HepG2 (cell line): ENCODE data around the gene APRT. TPM values are rescaled to one million over a fixed set of nuclear protein-coding genes. Genes with fewer than 3 reads are reported as not detected.

Experiments
- ATAC-seq: fragments of 200-7000 bp; cut with Tn5 transposase; 3 replicates; pipeline ENCODE4 v1.9.1; 2020; ENCODE audit warnings: mild to moderate bottlenecking, moderate library complexity
- BruUV-seq: library from RNA; stranded (reverse); fragments of 400-500 nt; replicated peaks from 2 replicates; lab custom pipeline; 2021; lab: Mats Ljungman, UMichigan
- CTCF ChIA-PET: fragments of 300-600 bp; formaldehyde crosslinking; extraction: SDS; loops from one replicate; lab custom pipeline; 2021; ENCODE audit warnings: low total read pairs, inconsistent platforms, low intra/inter-chr PET ratio; lab: Yijun Ruan, JAX
- POLR2A ChIA-PET: fragments of 350-600 bp; sonication (Branson Sonifier 250); formaldehyde crosslinking; loops from one replicate; lab custom pipeline; 2020; ENCODE audit warnings: antibody characterized with exemption, inconsistent platforms; lab: Yijun Ruan, JAX
- DNase-seq: peaks from one replicate; pipeline ENCODE4 v3.0.0-alpha.2; 2015; ENCODE audit warnings: low spot score
- FAIRE-seq: peaks from 3 replicates; lab custom pipeline; 2011; peaks lifted over from hg19 to GRCh38; lab: Jason Lieb, UNC
- H2AFZ ChIP-seq: one replicate; pipeline ENCODE4 v1.6.1; 2011; ENCODE audit warnings: low read length, inconsistent platforms
- H3K27ac ChIP-seq: fragments of 300-600 bp; 3 replicates; pipeline ENCODE4 v1.8.0; 2011; ENCODE audit warnings: mixed run types, mild to moderate bottlenecking, mixed read lengths, low read length, inconsistent platforms; ENCODE audit not compliant: insufficient read depth; ENCODE audit errors: extremely low read length
- H3K27me3 ChIP-seq, 2 experiments: fragments of 200-600 bp in 1 of 2; 2 replicates in 1 of 2; 3 replicates in 1 of 2; pipeline versions ENCODE4 v1.6.0 to v1.8.0; 2011; ENCODE audit warnings: low read length in 2 of 2, mild to moderate bottlenecking in 2 of 2, moderate library complexity in 2 of 2, inconsistent platforms in 1 of 2; ENCODE audit not compliant: insufficient read depth in 2 of 2, control insufficient read depth in 1 of 2
- H3K36me3 ChIP-seq, 2 experiments: fragments of 200-600 bp in 1 of 2; replicated peaks in 1 of 2; 2 replicates in 1 of 2; 3 replicates in 1 of 2; pipeline versions ENCODE4 v1.5.1 to v1.8.0; 2011; ENCODE audit warnings: low read length in 2 of 2, inconsistent platforms in 1 of 2; ENCODE audit not compliant: insufficient read depth in 2 of 2, control insufficient read depth in 1 of 2
- H3K4me1 ChIP-seq: 2 replicates; pipeline ENCODE4 v1.5.1; 2012; ENCODE audit warnings: low read length, inconsistent platforms; ENCODE audit not compliant: insufficient read depth
- H3K4me2 ChIP-seq: 2 replicates; pipeline ENCODE4 v1.6.0; 2011; ENCODE audit warnings: low read depth, low read length, inconsistent platforms
- H3K4me3 ChIP-seq, 3 experiments: fragments of 200-600 bp in 1 of 3; sonication (generic), shearing (Covaris generic) in 1 of 3; replicated peaks in 1 of 3; 2 replicates each; pipeline ENCODE4 v1.5.1; 2011 to 2016; ENCODE audit warnings: low read length in 3 of 3, inconsistent platforms in 2 of 3, low read depth in 2 of 3, mild to moderate bottlenecking in 2 of 3, control low read depth in 1 of 3, mixed read lengths in 1 of 3; ENCODE audit not compliant: insufficient read depth in 1 of 3
- H3K79me2 ChIP-seq: one replicate; pipeline ENCODE4 v1.6.1; 2011; ENCODE audit warnings: low read length, inconsistent platforms; ENCODE audit not compliant: insufficient read depth
- H3K9ac ChIP-seq: 2 replicates; pipeline ENCODE4 v1.6.0; 2011; ENCODE audit warnings: mild to moderate bottlenecking, low read depth, low read length, inconsistent platforms; ENCODE audit not compliant: insufficient read depth
- H3K9me3 ChIP-seq: 2 replicates; pipeline ENCODE4 v1.5.1; 2012; ENCODE audit warnings: mild to moderate bottlenecking, low read length
- H4K20me1 ChIP-seq: 2 replicates; pipeline ENCODE4 v1.6.0; 2011; ENCODE audit warnings: inconsistent platforms, mild to moderate bottlenecking, low read length, moderate library complexity; ENCODE audit not compliant: insufficient read depth
- CCDC6 ChIP-seq: sonication (generic); formaldehyde crosslinking; IDR thresholded peaks from 2 replicates; pipeline ENCODE4 v1.8.1; 2022; ENCODE audit warnings: mild to moderate bottlenecking, missing genetic modification reagents, moderate library complexity
- DMTF1 ChIP-seq: sonication (generic); formaldehyde crosslinking; IDR thresholded peaks from 2 replicates; pipeline ENCODE4 v1.4.0; 2020; ENCODE audit warnings: mild to moderate bottlenecking, missing genetic modification reagents
- SP4 ChIP-seq: sonication (generic); formaldehyde crosslinking; IDR thresholded peaks from 2 replicates; pipeline ENCODE4 v1.8.1; 2023; ENCODE audit warnings: mild to moderate bottlenecking, missing genetic modification reagents
- SRY ChIP-seq: sonication (generic); formaldehyde crosslinking; IDR thresholded peaks from 2 replicates; pipeline ENCODE4 v1.8.0; 2022; ENCODE audit warnings: mild to moderate bottlenecking, missing genetic modification reagents
- ZBTB4 ChIP-seq: sonication (generic); formaldehyde crosslinking; IDR thresholded peaks from 2 replicates; pipeline ENCODE4 v1.4.0; 2020; ENCODE audit warnings: missing genetic modification reagents, mild to moderate bottlenecking, borderline replicate concordance
- ZNF282 ChIP-seq: fragments of 450-650 bp; IDR thresholded peaks from 2 replicates; pipeline ENCODE4 v1.6.1; 2018; ENCODE audit not compliant: partially characterized antibody
- ZNF556 ChIP-seq: sonication (generic); formaldehyde crosslinking; IDR thresholded peaks from 2 replicates; pipeline ENCODE4 v1.4.0; 2020; ENCODE audit warnings: mild to moderate bottlenecking, missing genetic modification reagents, borderline replicate concordance
- ZZZ3 ChIP-seq: sonication (generic); formaldehyde crosslinking; IDR thresholded peaks from 2 replicates; pipeline ENCODE4 v1.4.0; 2020; ENCODE audit warnings: missing genetic modification reagents, mild to moderate bottlenecking, borderline replicate concordance
- whole genome bisulfite sequencing: methylation state at CpG from one replicate; pipeline ENCODE4 v1.1.6; 2017; ENCODE audit warnings: low lambda C conversion rate; 5-methylcytosine and 5-hydroxymethylcytosine counted together
- in situ Hi-C: cut with HindIII; loops from 2 replicates; pipeline ENCODE4 v1.10.0; 2017; ENCODE audit warnings: low pct_unique_long_range_greater_than_20kb; ENCODE audit not compliant: extremely low pct_ligation_motif_present
- intact Hi-C: fragments of 100-400 bp; cut with micrococcal nuclease; formaldehyde crosslinking; loops from one replicate; pipeline ENCODE4 v1.10.0; 2022; ENCODE audit not compliant: unreplicated experiment
- polyA plus RNA-seq, 8 experiments: library from polyadenylated mRNA; depleted of rRNA in 3 of 8; stranded (reverse) in 7 of 8; unstranded in 1 of 8; fragments of >200 nt; fragmentation: Illumina TruSeq in 4 of 8; extraction: Trizol in 4 of 8; gene quantifications; 2 replicates each; pipeline versions ENCODE4 v1.2.1 to v1.2.3, GENCODE V29; 2011 to 2016; ENCODE audit warnings: low read depth in 4 of 8, missing spikeins in 1 of 8, mixed read lengths in 1 of 8; ENCODE audit not compliant: insufficient read depth in 1 of 8
- total RNA-seq, 5 experiments: library from RNA; depleted of rRNA; stranded (reverse); fragments of >200 nt; fragmentation: Illumina TruSeq; extraction: Trizol; gene quantifications; 2 replicates each; pipeline ENCODE4 v1.2.3, GENCODE V29; 2016; ENCODE audit warnings: low read depth in 1 of 5

The APRT gene
- total and polyA plus RNA-seq, 2 of the 13 experiments (the other 11 are each of a cell fraction or from before 2014, with no cell fraction given) = 155 to 242 TPM

- TF ChIP-seq DMTF1 (CRISPR knock-in tag) (no peak), CCDC6 (CRISPR knock-in tag) (no peak), ZNF282 (no peak), ZBTB4 (CRISPR knock-in tag) (no peak), ZZZ3 (CRISPR knock-in tag) (no peak), SRY (no peak), ZNF556 (CRISPR knock-in tag) (no peak)
Observed at GRCh38 chr16:88828711-88829110, 17.0 kb upstream of the APRT start (continued).

- ATAC-seq = no peak
Observed at GRCh38 chr16:88827727-88828126, 16.0 kb upstream of the APRT start.

More at GRCh38 chr16:88827727-88828126, 16.0 kb upstream of the APRT start:
- Histone ChIP-seq H3K4me2 (no peak overlapping the region), H3K4me1 (0 out of 2 replicates have a peak, but pooled peaks cover 7% of the 10 kb centered on the region), H3K36me3 (no peaks in the 10 kb centered on the region), H3K4me3 (no peak overlapping the region), H4K20me1 (no peaks in the 10 kb centered on the region), H2AFZ (no peak overlapping the region), H3K9ac (no peak overlapping the region), H3K9me3 (no peaks in the 10 kb centered on the region), H3K79me2 (no peaks in the 10 kb centered on the region)
- FAIRE-seq = no peak
- no peak for DNase-seq
- POLR2A ChIA-PET = no interaction called here
- BruUV-seq = no TSS peak
- WGBS = 90% methylated on average over 13 of the region's 21 CpGs
- intact Hi-C loops = no loop called here
- no peak for TF ChIP-seq SP4
- TF ChIP-seq, all 625 proteins: peak for 0
- Histone ChIP-seq H3K27me3 (no peaks in the 10 kb centered on the region), H3K27ac (no peak overlapping the region)
- in situ Hi-C loops = no loop called here
- CTCF ChIA-PET = no interaction called here
